ENCODE measurements around the gene TMEM270.
A peak's percentile ranks its signal among the peaks of the same experiment; 100 is the strongest.
"Not testable (repeated sequence)": the region's sequence is repeated elsewhere in the genome, so short reads cannot be mapped to it uniquely, and the experiment has no call there.

Gene TMEM270, protein sequence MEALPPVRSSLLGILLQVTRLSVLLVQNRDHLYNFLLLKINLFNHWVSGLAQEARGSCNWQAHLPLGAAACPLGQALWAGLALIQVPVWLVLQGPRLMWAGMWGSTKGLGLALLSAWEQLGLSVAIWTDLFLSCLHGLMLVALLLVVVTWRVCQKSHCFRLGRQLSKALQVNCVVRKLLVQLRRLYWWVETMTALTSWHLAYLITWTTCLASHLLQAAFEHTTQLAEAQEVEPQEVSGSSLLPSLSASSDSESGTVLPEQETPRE

DNA sequence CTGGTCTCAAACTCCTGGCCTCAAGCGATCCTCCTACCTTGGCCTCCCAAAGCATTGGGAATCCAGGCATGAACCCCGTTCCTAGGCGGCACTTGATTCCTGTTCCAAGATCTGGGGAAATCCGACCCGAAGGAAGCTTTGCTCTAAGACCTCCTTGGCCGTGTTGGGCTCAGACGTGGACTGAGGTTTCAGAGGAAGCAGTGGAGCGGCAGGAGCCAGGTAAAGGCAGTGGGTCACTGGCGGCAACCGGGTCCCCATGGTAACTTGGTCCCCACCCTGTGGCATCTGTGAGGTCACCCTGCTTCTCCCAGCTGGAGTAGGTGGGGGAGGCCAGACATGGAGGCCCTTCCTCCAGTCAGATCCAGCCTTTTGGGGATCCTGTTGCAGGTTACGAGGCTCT, at the start of gene TMEM270:
Gene TMEM270 (plus strand): TSS at position 301 of the 400 bp plus-strand sequence. CDS start 36 bp downstream, at position 337.
- Mint-ChIP-seq H3K27ac (no peak within 1 kb of the TSS), H3K36me3 (ENCODE audit: low read depth) (no peaks in the 10 kb centered on the region), H3K27me3 (ENCODE audit: low read depth, poor library complexity) (peaks cover 44% of the 10 kb centered on the region), H3K4me1 (no peaks in the 10 kb centered on the region), H3K9me3 (peaks cover 12% of the 10 kb centered on the region), H3K4me3 (no peak within 1 kb of the TSS)
- DNase-seq: no peak
- TF ChIP-seq, protein P1, sequence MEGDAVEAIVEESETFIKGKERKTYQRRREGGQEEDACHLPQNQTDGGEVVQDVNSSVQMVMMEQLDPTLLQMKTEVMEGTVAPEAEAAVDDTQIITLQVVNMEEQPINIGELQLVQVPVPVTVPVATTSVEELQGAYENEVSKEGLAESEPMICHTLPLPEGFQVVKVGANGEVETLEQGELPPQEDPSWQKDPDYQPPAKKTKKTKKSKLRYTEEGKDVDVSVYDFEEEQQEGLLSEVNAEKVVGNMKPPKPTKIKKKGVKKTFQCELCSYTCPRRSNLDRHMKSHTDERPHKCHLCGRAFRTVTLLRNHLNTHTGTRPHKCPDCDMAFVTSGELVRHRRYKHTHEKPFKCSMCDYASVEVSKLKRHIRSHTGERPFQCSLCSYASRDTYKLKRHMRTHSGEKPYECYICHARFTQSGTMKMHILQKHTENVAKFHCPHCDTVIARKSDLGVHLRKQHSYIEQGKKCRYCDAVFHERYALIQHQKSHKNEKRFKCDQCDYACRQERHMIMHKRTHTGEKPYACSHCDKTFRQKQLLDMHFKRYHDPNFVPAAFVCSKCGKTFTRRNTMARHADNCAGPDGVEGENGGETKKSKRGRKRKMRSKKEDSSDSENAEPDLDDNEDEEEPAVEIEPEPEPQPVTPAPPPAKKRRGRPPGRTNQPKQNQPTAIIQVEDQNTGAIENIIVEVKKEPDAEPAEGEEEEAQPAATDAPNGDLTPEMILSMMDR (IDR thresholded peaks at IDR 0.05): no peak

DNA sequence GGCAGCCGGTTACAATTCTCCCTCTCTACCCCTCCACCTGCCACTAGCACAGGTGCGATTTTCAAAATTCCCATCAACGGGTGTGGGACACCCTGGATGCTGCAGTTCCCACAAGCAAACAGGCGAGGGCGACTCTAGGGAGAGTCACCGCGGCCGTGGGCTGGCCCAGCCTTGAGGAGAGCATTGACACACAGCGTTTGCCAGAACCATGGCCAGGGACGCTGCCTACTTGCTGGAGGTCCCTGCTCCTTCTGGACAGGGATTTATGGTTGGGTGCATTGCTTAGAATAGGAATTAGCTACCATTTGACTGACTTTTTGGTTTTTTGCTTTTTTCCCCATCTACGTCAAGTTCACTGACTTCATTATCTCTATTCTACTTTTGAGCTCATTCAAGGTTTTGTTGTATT, 49.2 kb upstream of the TMEM270 start:
- Mint-ChIP-seq H3K9me3 (peaks cover 5% of the 10 kb centered on the region), H3K27me3 (ENCODE audit: low read depth, poor library complexity) (peaks cover 22% of the 10 kb centered on the region), H3K27ac (no peak overlapping the region), H3K4me1 (peaks cover 8% of the 10 kb centered on the region), H3K4me3 (no peak overlapping the region), H3K36me3 (ENCODE audit: low read depth) (no peaks in the 10 kb centered on the region)
- TF ChIP-seq, protein P1 (IDR thresholded peaks at IDR 0.05): peak; percentile 74
- peak; percentile 72 for DNase-seq

DNA sequence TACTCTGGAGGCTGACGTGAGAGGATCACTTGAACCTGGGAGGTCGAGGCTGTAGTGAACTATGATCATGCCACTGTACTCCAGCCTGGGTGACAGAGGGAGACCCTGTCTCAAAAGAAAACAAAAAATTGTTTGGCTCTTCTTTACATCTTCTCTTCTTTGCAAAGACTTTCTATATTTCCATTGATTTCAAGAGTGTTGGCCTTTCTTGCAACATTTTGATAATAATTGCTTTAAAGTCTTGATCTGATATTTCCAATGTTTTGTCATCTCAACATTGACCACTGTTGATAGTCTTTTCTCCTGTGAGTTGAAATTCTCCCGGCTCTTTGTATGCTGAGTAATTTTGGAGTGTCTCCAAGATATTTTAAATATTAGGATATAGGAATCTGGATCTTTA, 48.0 kb upstream of the TMEM270 start:
- TF ChIP-seq, protein P1 (IDR thresholded peaks at IDR 0.05): no peak
- peaks cover 5% of the 10 kb centered on the region for H3K9me3 Mint-ChIP-seq

GRCh38 chr7:73815436-73815835, 45.5 kb upstream of the TMEM270 start:
- no peak overlapping the region for H3K27ac Mint-ChIP-seq
- H3K36me3 Mint-ChIP-seq (ENCODE audit: low read depth): no peaks in the 10 kb centered on the region
- H3K4me3 Mint-ChIP-seq: no peak overlapping the region
- no peak for DNase-seq
- H3K27me3 Mint-ChIP-seq (ENCODE audit: low read depth, poor library complexity): peaks cover 15% of the 10 kb centered on the region
- no peaks in the 10 kb centered on the region for H3K4me1 Mint-ChIP-seq
- TF ChIP-seq, protein P1 (IDR thresholded peaks at IDR 0.05): no peak
- H3K9me3 Mint-ChIP-seq: peaks cover 5% of the 10 kb centered on the region

More for the DNA sequence above, 48.0 kb upstream of the TMEM270 start:
- peaks cover 14% of the 10 kb centered on the region for H3K27me3 Mint-ChIP-seq (ENCODE audit: low read depth, poor library complexity)
- no peak overlapping the region for H3K4me3 Mint-ChIP-seq
- DNase-seq: no peak
- H3K27ac Mint-ChIP-seq: no peak overlapping the region
- peaks cover 8% of the 10 kb centered on the region for H3K4me1 Mint-ChIP-seq
- H3K36me3 Mint-ChIP-seq (ENCODE audit: low read depth): no peaks in the 10 kb centered on the region

DNA sequence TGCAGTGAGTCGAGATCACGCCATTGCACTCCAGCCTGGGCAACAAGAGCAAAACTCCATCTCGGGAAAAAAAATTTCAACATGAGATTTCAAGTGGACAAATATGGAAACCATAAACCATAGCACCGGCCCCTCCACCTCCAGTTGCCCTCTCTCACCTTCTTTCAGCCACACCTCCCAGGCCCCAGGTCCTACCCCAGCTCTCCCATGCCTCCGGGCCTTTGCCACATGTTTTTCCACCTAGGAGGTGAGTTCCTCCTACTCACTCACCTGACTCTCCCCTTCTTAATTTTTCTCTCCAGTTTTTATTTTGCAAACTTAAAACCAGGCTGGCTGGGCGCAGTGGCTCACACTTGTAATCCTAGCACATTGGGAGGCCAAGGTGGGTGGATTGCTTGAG, 43.8 kb upstream of the TMEM270 start:
- peaks cover 6% of the 10 kb centered on the region for H3K4me1 Mint-ChIP-seq
- H3K4me3 Mint-ChIP-seq: no peak overlapping the region
- DNase-seq: no peak
- H3K9me3 Mint-ChIP-seq: peaks cover 5% of the 10 kb centered on the region
- H3K27ac Mint-ChIP-seq: peak overlapping the region; percentile 62
- peaks cover 11% of the 10 kb centered on the region for H3K27me3 Mint-ChIP-seq (ENCODE audit: low read depth, poor library complexity)
- TF ChIP-seq, protein P1 (IDR thresholded peaks at IDR 0.05): no peak
- no peaks in the 10 kb centered on the region for H3K36me3 Mint-ChIP-seq (ENCODE audit: low read depth)

GRCh38 chr7:73820013-73820412, 40.9 kb upstream of the TMEM270 start:
- DNase-seq: no peak
- Mint-ChIP-seq H3K4me3 (no peak overlapping the region), H3K27ac (no peak overlapping the region), H3K36me3 (ENCODE audit: low read depth) (no peaks in the 10 kb centered on the region), H3K4me1 (peaks cover 34% of the 10 kb centered on the region), H3K9me3 (no peaks in the 10 kb centered on the region), H3K27me3 (ENCODE audit: low read depth, poor library complexity) (peaks cover 3% of the 10 kb centered on the region)
- TF ChIP-seq, protein P1 (IDR thresholded peaks at IDR 0.05): no peak

DNA sequence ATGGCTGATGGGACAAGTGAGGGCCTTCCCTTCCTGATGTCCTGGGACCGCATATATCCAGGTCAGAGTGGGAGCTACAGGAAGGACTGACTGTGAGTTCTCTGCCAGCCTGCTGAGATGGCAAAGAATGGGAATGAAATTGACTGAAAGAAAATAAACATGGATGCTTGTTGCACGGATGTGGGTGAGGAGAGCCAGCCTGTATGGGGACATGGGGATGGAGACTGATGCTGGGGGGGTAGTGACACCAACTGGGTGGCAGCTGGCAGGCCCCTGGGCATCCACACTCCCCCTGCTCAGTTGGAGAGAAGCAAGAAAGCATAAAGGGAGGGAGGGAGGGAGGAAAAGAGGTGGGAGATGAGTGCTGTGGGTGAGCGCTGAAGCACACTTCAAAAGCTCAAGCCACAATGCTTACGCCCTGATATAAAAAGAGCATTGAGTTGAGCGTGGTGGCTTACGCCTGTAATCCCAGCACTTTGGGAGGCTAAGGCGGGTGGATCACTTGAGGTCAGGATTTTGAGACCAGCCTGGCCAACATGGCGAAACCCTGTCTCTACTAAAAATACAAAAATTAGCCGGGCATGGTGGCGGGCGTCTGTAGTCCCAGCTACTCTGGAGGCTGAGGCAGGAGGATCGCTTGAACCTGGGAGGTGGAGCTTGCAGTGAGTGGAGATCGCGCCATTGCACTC, 39.2 kb upstream of the TMEM270 start:
- not testable (repeated sequence) for H3K9me3 Mint-ChIP-seq; H3K36me3 Mint-ChIP-seq (ENCODE audit: low read depth); DNase-seq; H3K27me3 Mint-ChIP-seq (ENCODE audit: low read depth, poor library complexity); H3K27ac Mint-ChIP-seq
- Mint-ChIP-seq H3K4me3 (peak overlapping the region; percentile 0), H3K4me1 (peaks cover 39% of the 10 kb centered on the region)
